ENCODE results near the gene TMPRSS6.
A peak's percentile ranks its signal among the peaks of the same experiment; 100 is the strongest.
"Not testable (repeated sequence)": the region's sequence is repeated elsewhere in the genome, so short reads cannot be mapped to it uniquely, and the experiment has no call there.

TMPRSS6 gene

GRCh38 chr22:37084385-37084784 is 25.1 kb downstream of the TMPRSS6 start:
- no peak for DNase-seq

GRCh38 chr22:37083914-37084313 is 25.6 kb downstream of the TMPRSS6 start:
- DNase-seq, result no peak

GRCh38 chr22:37082251-37082873 is 27.2 kb downstream of the TMPRSS6 start:
- no peak for DNase-seq

GRCh38 chr22:37080838-37081237 is 28.7 kb downstream of the TMPRSS6 start:
- no peak for DNase-seq

GRCh38 chr22:37080438-37080837 is 29.1 kb downstream of the TMPRSS6 start:
- DNase-seq, result no peak

- peak; percentile 15 for DNase-seq
These were observed 29.8 kb downstream of the TMPRSS6 start for GRCh38 chr22:37079668-37080171.

GRCh38 chr22:37079158-37079557 is 30.4 kb downstream of the TMPRSS6 start:
- no peak for DNase-seq

- DNase-seq, result peak; percentile 54
These were observed 31.6 kb downstream of the TMPRSS6 start for GRCh38 chr22:37077802-37078448.

GRCh38 chr22:37075822-37076433 is 33.6 kb downstream of the TMPRSS6 start:
- DNase-seq, result no peak

- DNase-seq, result no peak
These were observed 34.5 kb downstream of the TMPRSS6 start for GRCh38 chr22:37075046-37075445.

- DNase-seq, result no peak
These were observed 35.0 kb downstream of the TMPRSS6 start for GRCh38 chr22:37074537-37074936.

- no peak for DNase-seq
These were observed 36.8 kb downstream of the TMPRSS6 start for GRCh38 chr22:37072673-37073072.

GRCh38 chr22:37071850-37072592 is 37.5 kb downstream of the TMPRSS6 start:
- not testable (repeated sequence) for DNase-seq

- DNase-seq, result no peak
These were observed 38.8 kb downstream of the TMPRSS6 start for GRCh38 chr22:37070744-37071143.

GRCh38 chr22:37070334-37070733 is 39.2 kb downstream of the TMPRSS6 start:
- no peak for DNase-seq

GRCh38 chr22:37069719-37070118 is 39.8 kb downstream of the TMPRSS6 start:
- no peak for DNase-seq

GRCh38 chr22:37069319-37069718 is 40.2 kb downstream of the TMPRSS6 start:
- no peak for DNase-seq

- no peak for DNase-seq
These were observed 40.7 kb downstream of the TMPRSS6 start for GRCh38 chr22:37068859-37069258.

- no peak for DNase-seq
These were observed 42.1 kb downstream of the TMPRSS6 start for GRCh38 chr22:37067428-37067827.

GRCh38 chr22:37065961-37066360 is 43.6 kb downstream of the TMPRSS6 start:
- DNase-seq, result no peak

- no peak for DNase-seq
These were observed 44.3 kb downstream of the TMPRSS6 start for GRCh38 chr22:37065180-37065579.

GRCh38 chr22:37064553-37064952 is 45.0 kb downstream of the TMPRSS6 start:
- no peak for DNase-seq
